Effector memory CD4-positive, alpha-beta T cell (primary cell): ENCODE data around the gene METTL14.

Source experiments
- DNase-seq, 3 donors: peaks; one replicate each; pipeline ENCODE4 v3.0.0-alpha.2; 2020
- H3K27ac ChIP-seq: 2 replicates; pipeline ENCODE4 v1.7.0; 2013; ENCODE audit warnings: mild to moderate bottlenecking, low read length, moderate library complexity; ENCODE audit not compliant: insufficient read depth, poor library complexity, severe bottlenecking
- H3K27me3 ChIP-seq: replicated peaks from 2 replicates; pipeline ENCODE4 v1.7.0; 2013; ENCODE audit warnings: mild to moderate bottlenecking, low read length; ENCODE audit not compliant: insufficient read depth, control insufficient read depth, poor library complexity, severe bottlenecking
- H3K36me3 ChIP-seq: 2 replicates; pipeline ENCODE4 v1.7.0; 2013; ENCODE audit warnings: mild to moderate bottlenecking, low read length, moderate library complexity; ENCODE audit not compliant: control insufficient read depth, insufficient read depth
- H3K4me1 ChIP-seq: 2 replicates; pipeline ENCODE4 v1.7.0; 2013; ENCODE audit warnings: low read length, mild to moderate bottlenecking; ENCODE audit not compliant: control insufficient read depth, insufficient read depth, poor library complexity, severe bottlenecking
- H3K4me3 ChIP-seq: 2 replicates; pipeline ENCODE4 v1.7.0; 2013; ENCODE audit warnings: low read length, low read depth, mild to moderate bottlenecking; ENCODE audit not compliant: insufficient read depth, poor library complexity, severe bottlenecking
- H3K9me3 ChIP-seq: 2 replicates; pipeline ENCODE4 v1.7.0; 2013; ENCODE audit warnings: mild to moderate bottlenecking, low read length, moderate library complexity; ENCODE audit not compliant: control insufficient read depth

The METTL14 gene

GRCh38 chr4:118732591-118733330 lies 47.6 kb downstream of the METTL14 start:
- no peak overlapping the region for H3K4me3 ChIP-seq
- no peaks in the 10 kb centered on the region for H3K9me3 ChIP-seq
- H3K36me3 ChIP-seq: peaks cover 24% of the 10 kb centered on the region
- H3K27ac ChIP-seq: no peak overlapping the region
- H3K4me1 ChIP-seq: no peaks in the 10 kb centered on the region
- no peak for DNase-seq
- H3K27me3 ChIP-seq: no peaks in the 10 kb centered on the region

GRCh38 chr4:118734491-118735205 lies 49.5 kb downstream of the METTL14 start:
- H3K9me3 ChIP-seq: no peaks in the 10 kb centered on the region
- DNase-seq: no peak
- no peaks in the 10 kb centered on the region for H3K27me3 ChIP-seq
- H3K36me3 ChIP-seq: peaks cover 39% of the 10 kb centered on the region
- no peak overlapping the region for H3K4me3 ChIP-seq
- no peaks in the 10 kb centered on the region for H3K4me1 ChIP-seq
- no peak overlapping the region for H3K27ac ChIP-seq

- no peaks in the 10 kb centered on the region for H3K4me1 ChIP-seq
- no peak for DNase-seq
- peaks cover 42% of the 10 kb centered on the region for H3K36me3 ChIP-seq
Measured at GRCh38 chr4:118736900-118737299, 51.7 kb downstream of the METTL14 start.

GRCh38 chr4:118738090-118738489 lies 52.9 kb downstream of the METTL14 start:
- peaks cover 35% of the 10 kb centered on the region for H3K36me3 ChIP-seq
- DNase-seq: no peak
- H3K4me3 ChIP-seq: no peak overlapping the region
- H3K9me3 ChIP-seq: no peaks in the 10 kb centered on the region
- H3K4me1 ChIP-seq: no peaks in the 10 kb centered on the region
- no peak overlapping the region for H3K27ac ChIP-seq
- H3K27me3 ChIP-seq: no peaks in the 10 kb centered on the region

More at GRCh38 chr4:118736900-118737299, 51.7 kb downstream of the METTL14 start:
- Histone ChIP-seq H3K27ac (no peak overlapping the region), H3K9me3 (no peaks in the 10 kb centered on the region), H3K4me3 (no peak overlapping the region), H3K27me3 (no peaks in the 10 kb centered on the region)

- Histone ChIP-seq H3K9me3 (no peaks in the 10 kb centered on the region), H3K27ac (no peak overlapping the region), H3K36me3 (peaks cover 42% of the 10 kb centered on the region), H3K27me3 (no peaks in the 10 kb centered on the region), H3K4me1 (no peaks in the 10 kb centered on the region), H3K4me3 (no peak overlapping the region)
- DNase-seq: no peak
Measured at GRCh38 chr4:118739022-118739713, 54.0 kb downstream of the METTL14 start.

GRCh38 chr4:118740869-118741268 lies 55.7 kb downstream of the METTL14 start:
- Histone ChIP-seq H3K36me3 (peaks cover 37% of the 10 kb centered on the region), H3K27ac (no peak overlapping the region), H3K4me1 (no peaks in the 10 kb centered on the region), H3K4me3 (no peak overlapping the region), H3K9me3 (no peaks in the 10 kb centered on the region), H3K27me3 (no peaks in the 10 kb centered on the region)
- no peak for DNase-seq

GRCh38 chr4:118741301-118741855 lies 56.2 kb downstream of the METTL14 start:
- Histone ChIP-seq H3K27me3 (no peaks in the 10 kb centered on the region), H3K4me3 (no peak overlapping the region), H3K9me3 (no peaks in the 10 kb centered on the region), H3K27ac (no peak overlapping the region), H3K4me1 (no peaks in the 10 kb centered on the region), H3K36me3 (peaks cover 33% of the 10 kb centered on the region)
- DNase-seq: no peak

GRCh38 chr4:118742050-118742449 lies 56.9 kb downstream of the METTL14 start:
- Histone ChIP-seq H3K36me3 (peaks cover 28% of the 10 kb centered on the region), H3K27ac (no peak overlapping the region), H3K9me3 (no peaks in the 10 kb centered on the region), H3K4me3 (no peak overlapping the region), H3K27me3 (no peaks in the 10 kb centered on the region), H3K4me1 (no peaks in the 10 kb centered on the region)
- no peak for DNase-seq

GRCh38 chr4:118743867-118744266 lies 58.7 kb downstream of the METTL14 start:
- H3K36me3 ChIP-seq: peaks cover 20% of the 10 kb centered on the region
- no peaks in the 10 kb centered on the region for H3K27me3 ChIP-seq
- H3K4me1 ChIP-seq: no peaks in the 10 kb centered on the region
- H3K9me3 ChIP-seq: no peaks in the 10 kb centered on the region
- DNase-seq: no peak
- no peak overlapping the region for H3K4me3 ChIP-seq
- no peak overlapping the region for H3K27ac ChIP-seq
